K562 (cell line): ENCODE results near the gene HOXD12.

Experiments
- CBX2 ChIP-seq: fragments of 200-600 bp; sonication (generic); IDR thresholded peaks from one replicate; pipeline ENCODE4 v1.6.1; 2012; ENCODE audit warnings: mild to moderate bottlenecking, low read length, inconsistent platforms; ENCODE audit not compliant: insufficient read depth, poor library complexity, severe bottlenecking
- DMBX1 ChIP-seq: fragments of 250-450 bp; sonication (Bioruptor Pico); IDR thresholded peaks from 2 replicates; pipeline ENCODE4 v1.8.0; 2022; ENCODE audit warnings: inconsistent platforms, mild to moderate bottlenecking, moderate library complexity, borderline replicate concordance
- FOXJ3 ChIP-seq: sonication (generic); formaldehyde crosslinking; IDR thresholded peaks from 2 replicates; pipeline ENCODE4 v1.4.0; 2020; ENCODE audit warnings: mild to moderate bottlenecking, missing genetic modification reagents
- GABPA ChIP-seq: fragments of 200-800 bp; sonication (Bioruptor generic); conservative IDR thresholded peaks from 2 replicates; pipeline ENCODE4 v1.6.1; 2016; ENCODE audit warnings: low read depth, missing genetic modification characterization, missing compliant biosample characterization
- HDAC3 ChIP-seq: fragments of 450-650 bp; IDR thresholded peaks from 2 replicates; pipeline ENCODE4 v1.6.1; 2018; ENCODE audit warnings: borderline replicate concordance, mild to moderate bottlenecking, moderate library complexity; ENCODE audit not compliant: partially characterized antibody
- POLR2A ChIP-seq: fragments of 450-650 bp; conservative IDR thresholded peaks from 2 replicates; pipeline ENCODE4 v1.6.1; 2016
- RBM22 ChIP-seq: fragments of 200-400 bp; formaldehyde crosslinking; IDR thresholded peaks from 2 replicates; pipeline ENCODE4 v1.6.1; 2018; ENCODE audit warnings: low read length, low read depth; ENCODE audit not compliant: poor library complexity, severe bottlenecking
- TAF1 ChIP-seq: IDR thresholded peaks from 2 replicates; pipeline ENCODE4 v1.6.1; 2011; ENCODE audit warnings: mild to moderate bottlenecking, low read length, moderate library complexity; ENCODE audit not compliant: insufficient read depth, control insufficient read depth, severe bottlenecking; ENCODE audit errors: extremely low read depth
- TAF7 ChIP-seq: fragments of 450-650 bp; IDR thresholded peaks from 2 replicates; pipeline ENCODE4 v1.6.1; 2016; ENCODE audit warnings: missing genetic modification characterization, missing compliant biosample characterization
- TF ChIP-seq, protein P1 (sequence below): fragments of 450-650 bp; IDR thresholded peaks from 2 replicates; pipeline ENCODE4 v1.6.1; 2016; ENCODE audit warnings: antibody characterized with exemption
- TF ChIP-seq, protein P2 (sequence below), 3 experiments: IDR thresholded peaks in 2 of 3; conservative IDR thresholded peaks in 1 of 3; 2 replicates each; pipeline ENCODE4 v1.5.1; 2011 to 2012; ENCODE audit warnings: low read length in 3 of 3, mild to moderate bottlenecking in 3 of 3, control low read depth in 2 of 3, improper control_type of control experiment in 1 of 3, inconsistent platforms in 1 of 3, low read depth in 1 of 3, mixed read lengths in 1 of 3, moderate library complexity in 1 of 3; ENCODE audit not compliant: insufficient read depth in 2 of 3
- TF ChIP-seq, protein P3 (sequence below): fragments of 250-450 bp; sonication (Bioruptor Pico); IDR thresholded peaks from 2 replicates; pipeline ENCODE4 v1.4.0; 2020; ENCODE audit warnings: mild to moderate bottlenecking, moderate library complexity

DNA sequence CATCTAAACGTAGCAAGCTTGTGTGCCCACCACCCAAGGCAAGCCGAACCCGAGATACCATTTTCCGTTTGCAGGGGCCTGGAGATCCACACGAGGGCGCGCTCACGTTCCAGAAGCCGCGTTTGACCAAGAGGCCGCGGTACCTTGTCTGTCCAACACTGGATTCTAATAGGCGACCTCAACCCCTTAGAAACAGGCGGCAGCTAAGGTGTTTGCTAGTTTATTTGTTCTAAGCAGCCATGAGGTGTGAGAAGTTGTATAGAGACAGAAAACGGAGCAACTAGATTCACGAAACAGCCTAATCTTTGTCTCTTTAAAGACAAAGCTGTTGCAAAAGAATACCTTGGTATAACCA is 11.7 kb downstream of the HOXD12 start:
- TF ChIP-seq, protein P1, sequence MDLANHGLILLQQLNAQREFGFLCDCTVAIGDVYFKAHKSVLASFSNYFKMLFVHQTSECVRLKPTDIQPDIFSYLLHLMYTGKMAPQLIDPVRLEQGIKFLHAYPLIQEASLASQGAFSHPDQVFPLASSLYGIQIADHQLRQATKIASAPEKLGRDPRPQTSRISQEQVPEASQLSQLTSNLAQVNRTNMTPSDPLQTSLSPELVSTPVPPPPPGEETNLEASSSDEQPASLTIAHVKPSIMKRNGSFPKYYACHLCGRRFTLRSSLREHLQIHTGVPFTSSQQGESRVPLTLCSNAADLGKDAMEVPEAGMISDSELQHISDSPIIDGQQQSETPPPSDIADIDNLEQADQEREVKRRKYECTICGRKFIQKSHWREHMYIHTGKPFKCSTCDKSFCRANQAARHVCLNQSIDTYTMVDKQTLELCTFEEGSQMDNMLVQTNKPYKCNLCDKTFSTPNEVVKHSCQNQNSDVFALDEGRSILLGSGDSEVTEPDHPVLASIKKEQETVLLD = no peak
- TF ChIP-seq TAF1 = no peak
- TF ChIP-seq POLR2A = no peak
- TF ChIP-seq CBX2 = no peak
- TF ChIP-seq, protein P2, sequence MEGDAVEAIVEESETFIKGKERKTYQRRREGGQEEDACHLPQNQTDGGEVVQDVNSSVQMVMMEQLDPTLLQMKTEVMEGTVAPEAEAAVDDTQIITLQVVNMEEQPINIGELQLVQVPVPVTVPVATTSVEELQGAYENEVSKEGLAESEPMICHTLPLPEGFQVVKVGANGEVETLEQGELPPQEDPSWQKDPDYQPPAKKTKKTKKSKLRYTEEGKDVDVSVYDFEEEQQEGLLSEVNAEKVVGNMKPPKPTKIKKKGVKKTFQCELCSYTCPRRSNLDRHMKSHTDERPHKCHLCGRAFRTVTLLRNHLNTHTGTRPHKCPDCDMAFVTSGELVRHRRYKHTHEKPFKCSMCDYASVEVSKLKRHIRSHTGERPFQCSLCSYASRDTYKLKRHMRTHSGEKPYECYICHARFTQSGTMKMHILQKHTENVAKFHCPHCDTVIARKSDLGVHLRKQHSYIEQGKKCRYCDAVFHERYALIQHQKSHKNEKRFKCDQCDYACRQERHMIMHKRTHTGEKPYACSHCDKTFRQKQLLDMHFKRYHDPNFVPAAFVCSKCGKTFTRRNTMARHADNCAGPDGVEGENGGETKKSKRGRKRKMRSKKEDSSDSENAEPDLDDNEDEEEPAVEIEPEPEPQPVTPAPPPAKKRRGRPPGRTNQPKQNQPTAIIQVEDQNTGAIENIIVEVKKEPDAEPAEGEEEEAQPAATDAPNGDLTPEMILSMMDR (IDR thresholded peaks at IDR 0.05 in 2 of 3, conservative IDR thresholded peaks at IDR 0.05 in 1 of 3; ENCODE audit: insufficient read depth in 2 of 3, low read depth in 1 of 3, low read length in 3 of 3) = peak; percentile 79 to 90 (median 84)
- no peak for TF ChIP-seq FOXJ3
- TF ChIP-seq RBM22 = no peak
- TF ChIP-seq DMBX1 (CRISPR knock-in tag) = no peak
- TF ChIP-seq HDAC3 = no peak
- no peak for TF ChIP-seq GABPA (tag)
- TF ChIP-seq, protein P3, sequence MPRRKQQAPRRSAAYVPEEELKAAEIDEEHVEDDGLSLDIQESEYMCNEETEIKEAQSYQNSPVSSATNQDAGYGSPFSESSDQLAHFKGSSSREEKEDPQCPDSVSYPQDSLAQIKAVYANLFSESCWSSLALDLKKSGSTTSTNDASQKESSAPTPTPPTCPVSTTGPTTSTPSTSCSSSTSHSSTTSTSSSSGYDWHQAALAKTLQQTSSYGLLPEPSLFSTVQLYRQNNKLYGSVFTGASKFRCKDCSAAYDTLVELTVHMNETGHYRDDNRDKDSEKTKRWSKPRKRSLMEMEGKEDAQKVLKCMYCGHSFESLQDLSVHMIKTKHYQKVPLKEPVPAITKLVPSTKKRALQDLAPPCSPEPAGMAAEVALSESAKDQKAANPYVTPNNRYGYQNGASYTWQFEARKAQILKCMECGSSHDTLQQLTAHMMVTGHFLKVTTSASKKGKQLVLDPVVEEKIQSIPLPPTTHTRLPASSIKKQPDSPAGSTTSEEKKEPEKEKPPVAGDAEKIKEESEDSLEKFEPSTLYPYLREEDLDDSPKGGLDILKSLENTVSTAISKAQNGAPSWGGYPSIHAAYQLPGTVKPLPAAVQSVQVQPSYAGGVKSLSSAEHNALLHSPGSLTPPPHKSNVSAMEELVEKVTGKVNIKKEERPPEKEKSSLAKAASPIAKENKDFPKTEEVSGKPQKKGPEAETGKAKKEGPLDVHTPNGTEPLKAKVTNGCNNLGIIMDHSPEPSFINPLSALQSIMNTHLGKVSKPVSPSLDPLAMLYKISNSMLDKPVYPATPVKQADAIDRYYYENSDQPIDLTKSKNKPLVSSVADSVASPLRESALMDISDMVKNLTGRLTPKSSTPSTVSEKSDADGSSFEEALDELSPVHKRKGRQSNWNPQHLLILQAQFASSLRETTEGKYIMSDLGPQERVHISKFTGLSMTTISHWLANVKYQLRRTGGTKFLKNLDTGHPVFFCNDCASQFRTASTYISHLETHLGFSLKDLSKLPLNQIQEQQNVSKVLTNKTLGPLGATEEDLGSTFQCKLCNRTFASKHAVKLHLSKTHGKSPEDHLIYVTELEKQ (CRISPR knock-in tag) = no peak
- TF ChIP-seq TAF7 (tag) = no peak
